Measurements from ENCODE around the gene SAMD10. TPM values are rescaled to one million over a fixed set of nuclear protein-coding genes. Genes with fewer than 3 reads are reported as not detected.

Gene SAMD10
- total RNA-seq, 4 donors from 2014 or later: 0.62 to 4.6 (median 1.9) TPM

GRCh38 chr20:63937596-63937995 is 41.8 kb downstream of the SAMD10 start:
- H3K4me1 ChIP-seq: peaks cover 0 to 10% (median 0%) of the 10 kb centered on the region in 3 donors
- 61 to 73% methylated on average over 9 to 10 of the region's 14 CpGs for WGBS, 2 donors (ENCODE audit: low coverage in 1 of 2)
- peaks cover 0 to 84% of the 10 kb centered on the region in 2 donors for H3K36me3 ChIP-seq
- ATAC-seq: no peak
- no peak overlapping the region for H3K27ac ChIP-seq
- H3K27me3 ChIP-seq: no peaks in the 10 kb centered on the region
- TF ChIP-seq CTCF (IDR thresholded peaks at IDR 0.05) (no peak), POLR2A (IDR thresholded peaks at IDR 0.05) (no peak), POLR2AphosphoS5 (IDR thresholded peaks at IDR 0.05) (no peak), EP300 (IDR thresholded peaks at IDR 0.05) (no peak)
- no peak overlapping the region for H3K4me3 ChIP-seq
- no peaks in the 10 kb centered on the region for H3K9me3 ChIP-seq

GRCh38 chr20:63935447-63935846 is 44.0 kb downstream of the SAMD10 start:
- no peak overlapping the region for H3K27ac ChIP-seq
- 100% methylated on average over 2 of the region's 9 CpGs; no CpG with 5 or more reads in 1 of the 2 donors for WGBS, 2 donors (ENCODE audit: low coverage in 1 of 2)
- no peaks in the 10 kb centered on the region for H3K27me3 ChIP-seq
- H3K9me3 ChIP-seq: no peaks in the 10 kb centered on the region
- no peak for ATAC-seq
- TF ChIP-seq POLR2A (IDR thresholded peaks at IDR 0.05) (no peak), POLR2AphosphoS5 (IDR thresholded peaks at IDR 0.05) (no peak), EP300 (IDR thresholded peaks at IDR 0.05) (no peak), CTCF (IDR thresholded peaks at IDR 0.05) (no peak)
- no peaks in the 10 kb centered on the region for H3K4me1 ChIP-seq
- no peak overlapping the region for H3K4me3 ChIP-seq
- H3K36me3 ChIP-seq: peaks cover 0 to 92% of the 10 kb centered on the region in 2 donors

GRCh38 chr20:63934271-63935068 is 45.0 kb downstream of the SAMD10 start:
- Histone ChIP-seq H3K4me1 (no peaks in the 10 kb centered on the region), H3K27ac (no peak overlapping the region), H3K36me3 (peaks cover 0 to 92% of the 10 kb centered on the region in 2 donors), H3K27me3 (no peaks in the 10 kb centered on the region), H3K4me3 (no peak overlapping the region), H3K9me3 (no peaks in the 10 kb centered on the region)
- WGBS, 2 donors (ENCODE audit: low coverage in 1 of 2): 70 to 100% methylated on average over 1 to 19 of the region's 37 CpGs
- no peak for ATAC-seq
- TF ChIP-seq EP300 (IDR thresholded peaks at IDR 0.05) (no peak), CTCF (IDR thresholded peaks at IDR 0.05) (peak in 2 of 4 experiments; percentile 32 to 52), POLR2AphosphoS5 (IDR thresholded peaks at IDR 0.05) (no peak)

- no peak overlapping the region for H3K4me3 ChIP-seq
- no peaks in the 10 kb centered on the region for H3K27me3 ChIP-seq
- H3K27ac ChIP-seq: no peak overlapping the region
- TF ChIP-seq EP300 (IDR thresholded peaks at IDR 0.05) (no peak), POLR2AphosphoS5 (IDR thresholded peaks at IDR 0.05) (no peak), POLR2A (IDR thresholded peaks at IDR 0.05) (no peak), CTCF (IDR thresholded peaks at IDR 0.05) (no peak)
- H3K36me3 ChIP-seq: peaks cover 0 to 92% of the 10 kb centered on the region in 2 donors
- no peaks in the 10 kb centered on the region for H3K9me3 ChIP-seq
- ATAC-seq: no peak
- WGBS, 2 donors (ENCODE audit: low coverage in 1 of 2): 72% methylated on average over 3 of the region's 5 CpGs; no CpG with 5 or more reads in 1 of the 2 donors
- H3K4me1 ChIP-seq: no peaks in the 10 kb centered on the region
Observed at GRCh38 chr20:63933646-63934045, 45.8 kb downstream of the SAMD10 start.

GRCh38 chr20:63932606-63933160 is 46.8 kb downstream of the SAMD10 start:
- no peak for ATAC-seq
- no CpG with 5 or more reads among the region's 17 CpGs for WGBS, 2 donors (ENCODE audit: low coverage in 1 of 2)
- TF ChIP-seq POLR2A (IDR thresholded peaks at IDR 0.05): no peak
- TF ChIP-seq EP300 (IDR thresholded peaks at IDR 0.05): no peak
- TF ChIP-seq CTCF (IDR thresholded peaks at IDR 0.05): no peak
- TF ChIP-seq POLR2AphosphoS5 (IDR thresholded peaks at IDR 0.05): no peak
- Histone ChIP-seq H3K36me3 (peaks cover 0 to 93% of the 10 kb centered on the region in 2 donors), H3K4me1 (no peaks in the 10 kb centered on the region), H3K9me3 (no peaks in the 10 kb centered on the region), H3K27me3 (no peaks in the 10 kb centered on the region), H3K4me3 (no peak overlapping the region), H3K27ac (no peak overlapping the region)
